Muscle layer of colon (tissue), 2 donors: Measurements from ENCODE around the gene FMR1.
A peak's percentile ranks its signal among the peaks of the same experiment; 100 is the strongest.

Source experiments
- H3K27ac ChIP-seq: one replicate; pipeline ENCODE4 v1.7.0; 2013; ENCODE audit warnings: low read depth, mild to moderate bottlenecking, low read length, moderate library complexity
- H3K27me3 ChIP-seq, 2 donors: one replicate each; pipeline ENCODE4 v1.7.0; 2013; ENCODE audit warnings: low read length in 2 of 2, mild to moderate bottlenecking in 2 of 2; ENCODE audit not compliant: insufficient read depth in 2 of 2, control insufficient read depth in 1 of 2
- H3K36me3 ChIP-seq: one replicate; pipeline ENCODE4 v1.7.0; 2013; ENCODE audit warnings: mild to moderate bottlenecking, low read length; ENCODE audit not compliant: insufficient read depth
- H3K4me1 ChIP-seq: one replicate; pipeline ENCODE4 v1.7.0; 2013; ENCODE audit warnings: mild to moderate bottlenecking, low read length; ENCODE audit not compliant: insufficient read depth
- H3K4me3 ChIP-seq, 2 donors: one replicate each; pipeline ENCODE4 v1.7.0; 2013; ENCODE audit warnings: low read length in 2 of 2, low read depth in 1 of 2, mild to moderate bottlenecking in 1 of 2, moderate library complexity in 1 of 2
- H3K9ac ChIP-seq: one replicate; pipeline ENCODE4 v1.7.0; 2013; ENCODE audit warnings: low read length
- H3K9me3 ChIP-seq: one replicate; pipeline ENCODE4 v1.7.0; 2013; ENCODE audit warnings: mild to moderate bottlenecking, low read length
- donor health status: abdominal sarcoma.
- donor health status: Adenocarcinoma of cecum.

The FMR1 gene

GRCh38 chrX:147899379-147900114 lies 12.2 kb upstream of the FMR1 start:
- no peaks in the 10 kb centered on the region for H3K27me3 ChIP-seq
- H3K4me3 ChIP-seq, result no peak overlapping the region
- no peaks in the 10 kb centered on the region for H3K36me3 ChIP-seq
- H3K9me3 ChIP-seq, result no peaks in the 10 kb centered on the region
- H3K9ac ChIP-seq, result no peak overlapping the region
- H3K27ac ChIP-seq, result no peak overlapping the region
- no peaks in the 10 kb centered on the region for H3K4me1 ChIP-seq

GRCh38 chrX:147900349-147900748 lies 11.4 kb upstream of the FMR1 start:
- H3K27ac ChIP-seq, result no peak overlapping the region
- no peaks in the 10 kb centered on the region for H3K4me1 ChIP-seq

GRCh38 chrX:147901461-147902126 lies 10.1 kb upstream of the FMR1 start:
- Histone ChIP-seq H3K4me1 (no peaks in the 10 kb centered on the region), H3K4me3 (no peak overlapping the region), H3K27ac (no peak overlapping the region), H3K36me3 (no peaks in the 10 kb centered on the region), H3K9me3 (no peaks in the 10 kb centered on the region), H3K27me3 (no peaks in the 10 kb centered on the region), H3K9ac (no peak overlapping the region)

More at GRCh38 chrX:147900349-147900748, 11.4 kb upstream of the FMR1 start:
- no peaks in the 10 kb centered on the region for H3K27me3 ChIP-seq
- H3K9ac ChIP-seq, result no peak overlapping the region
- no peak overlapping the region for H3K4me3 ChIP-seq
- H3K36me3 ChIP-seq, result no peaks in the 10 kb centered on the region
- H3K9me3 ChIP-seq, result no peaks in the 10 kb centered on the region

GRCh38 chrX:147902270-147902669 lies 9.4 kb upstream of the FMR1 start:
- Histone ChIP-seq H3K9me3 (no peaks in the 10 kb centered on the region), H3K4me1 (no peaks in the 10 kb centered on the region), H3K36me3 (no peaks in the 10 kb centered on the region), H3K4me3 (no peak overlapping the region), H3K9ac (no peak overlapping the region), H3K27me3 (no peaks in the 10 kb centered on the region), H3K27ac (no peak overlapping the region)

- Histone ChIP-seq H3K36me3 (no peaks in the 10 kb centered on the region), H3K9ac (no peak overlapping the region)
Observed at GRCh38 chrX:147908106-147908505, 3.6 kb upstream of the FMR1 start.

GRCh38 chrX:147910607-147911006 lies 1.1 kb upstream of the FMR1 start:
- Histone ChIP-seq H3K4me3 (no peak overlapping the region), H3K9ac (no peak overlapping the region), H3K36me3 (no peaks in the 10 kb centered on the region), H3K27ac (no peak overlapping the region), H3K9me3 (no peaks in the 10 kb centered on the region), H3K27me3 (no peaks in the 10 kb centered on the region), H3K4me1 (peaks cover 13% of the 10 kb centered on the region)

More at GRCh38 chrX:147908106-147908505, 3.6 kb upstream of the FMR1 start:
- H3K27me3 ChIP-seq, result no peaks in the 10 kb centered on the region
- no peak overlapping the region for H3K4me3 ChIP-seq
- no peak overlapping the region for H3K27ac ChIP-seq
- H3K9me3 ChIP-seq, result no peaks in the 10 kb centered on the region
- peaks cover 2% of the 10 kb centered on the region for H3K4me1 ChIP-seq

- peak overlapping the region; percentile 49 to 55 for H3K4me3 ChIP-seq
- H3K4me1 ChIP-seq, result peaks cover 13% of the 10 kb centered on the region
- H3K9ac ChIP-seq, result peak overlapping the region; percentile 53
- H3K27me3 ChIP-seq, result no peaks in the 10 kb centered on the region
- no peaks in the 10 kb centered on the region for H3K9me3 ChIP-seq
- peak overlapping the region; percentile 85 for H3K27ac ChIP-seq
- H3K36me3 ChIP-seq, result no peaks in the 10 kb centered on the region
Observed at GRCh38 chrX:147912093-147912801, 528 bp downstream of the FMR1 start.

GRCh38 chrX:147913570-147913969 lies 1.9 kb downstream of the FMR1 start:
- H3K4me3 ChIP-seq, result peak overlapping the region in 1 of 2 donors; percentile 55
- H3K36me3 ChIP-seq, result no peaks in the 10 kb centered on the region
- H3K9ac ChIP-seq, result no peak overlapping the region
- H3K4me1 ChIP-seq, result peaks cover 19% of the 10 kb centered on the region
- no peaks in the 10 kb centered on the region for H3K27me3 ChIP-seq
- no peaks in the 10 kb centered on the region for H3K9me3 ChIP-seq
- no peak overlapping the region for H3K27ac ChIP-seq

GRCh38 chrX:147914591-147914990 lies 2.9 kb downstream of the FMR1 start:
- H3K27me3 ChIP-seq, result no peaks in the 10 kb centered on the region
- H3K4me1 ChIP-seq, result peaks cover 19% of the 10 kb centered on the region
- H3K9me3 ChIP-seq, result no peaks in the 10 kb centered on the region
- H3K27ac ChIP-seq, result no peak overlapping the region
- H3K36me3 ChIP-seq, result no peaks in the 10 kb centered on the region
- H3K4me3 ChIP-seq, result no peak overlapping the region
- no peak overlapping the region for H3K9ac ChIP-seq

- Histone ChIP-seq H3K9ac (no peak overlapping the region), H3K27ac (no peak overlapping the region), H3K36me3 (no peaks in the 10 kb centered on the region), H3K4me3 (no peak overlapping the region), H3K9me3 (no peaks in the 10 kb centered on the region), H3K27me3 (no peaks in the 10 kb centered on the region), H3K4me1 (peaks cover 19% of the 10 kb centered on the region)
Observed at GRCh38 chrX:147916375-147916968, 4.8 kb downstream of the FMR1 start.
